Spleen (tissue), 7 donors: Measurements from ENCODE around the gene MAMDC4.

ENCODE experiments used
- CTCF ChIP-seq, 11 experiments: fragments of 200-600 bp in 7 of 11; fragments of 450-650 bp in 4 of 11; sonication (generic) in 4 of 11; IDR thresholded peaks in 8 of 11; conservative IDR thresholded peaks in 3 of 11; 1 replicate in 7 of 11; 2 replicates in 4 of 11; pipeline versions ENCODE4 v1.4.0 to v1.8.0; 2016 to 2021; ENCODE audit warnings: antibody characterized with exemption in 11 of 11, inconsistent platforms in 4 of 11, mild to moderate bottlenecking in 1 of 11
- POLR2A ChIP-seq, 3 donors: fragments of 450-650 bp; IDR thresholded peaks; one replicate each; pipeline ENCODE4 v1.5.1; 2017; ENCODE audit warnings: antibody characterized with exemption in 3 of 3, mild to moderate bottlenecking in 1 of 3
- donor health status: DM: no; HTN: no; CAD: no; lungs with moderate emphysema.
- donor health status: DM: no; HTN: no; CAD: no.
- donor health status: DM: no; HTN: no; CAD: no.

DNA sequence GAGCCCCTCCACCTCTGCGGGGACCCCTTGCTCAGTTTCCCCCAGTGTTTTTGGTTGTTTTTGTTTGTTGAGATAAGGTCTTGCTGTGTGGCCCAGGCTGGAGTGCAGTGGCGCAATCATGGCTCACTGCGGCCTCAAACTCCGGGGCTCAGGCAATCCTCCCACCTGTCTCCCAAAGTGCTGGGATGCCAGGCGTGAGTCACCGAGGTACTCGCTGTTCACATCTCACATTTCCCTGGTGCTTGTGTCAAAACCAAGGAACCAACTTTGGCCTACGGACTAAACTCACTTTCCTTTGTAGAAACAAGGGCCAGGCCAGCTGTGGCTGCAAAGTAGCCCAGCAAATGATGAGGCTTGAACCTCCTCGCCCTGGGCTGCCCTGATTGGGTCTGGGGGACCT is 19.6 kb upstream of the MAMDC4 start:
- TF ChIP-seq CTCF (IDR thresholded peaks at IDR 0.05 in 8 of 11, conservative IDR thresholded peaks at IDR 0.05 in 3 of 11) (no peak), POLR2A (IDR thresholded peaks at IDR 0.05) (no peak)
